Fibroblast of villous mesenchyme (primary cell): Measurements from ENCODE around the gene SIL1. TPM values are rescaled to one million over a fixed set of nuclear protein-coding genes. Genes with fewer than 3 reads are reported as not detected.
"Not testable (repeated sequence)": the region's sequence is repeated elsewhere in the genome, so short reads cannot be mapped to it uniquely, and the experiment has no call there.

Experiments
- DNase-seq: peaks from one replicate; pipeline ENCODE4 v3.0.0-alpha.2; 2010; ENCODE audit warnings: low read depth
- H3K4me3 ChIP-seq: 2 replicates; pipeline ENCODE4 v1.5.1; 2011; ENCODE audit warnings: low read depth, mild to moderate bottlenecking, low read length
- total RNA-seq: library from RNA; depleted of rRNA; stranded (reverse); fragments of >200 nt; gene quantifications from 2 replicates; pipeline ENCODE4 v1.2.3, GENCODE V29; 2012
- TF ChIP-seq, protein P1 (sequence below): IDR thresholded peaks from 2 replicates; pipeline ENCODE4 v1.5.1; 2012; ENCODE audit warnings: low read depth, mild to moderate bottlenecking, low read length; ENCODE audit not compliant: insufficient read depth

Gene SIL1
- total RNA-seq, 1 donor, result 57.0 TPM

- no peak overlapping the region for H3K4me3 ChIP-seq
- DNase-seq, result no peak
- TF ChIP-seq, protein P1, sequence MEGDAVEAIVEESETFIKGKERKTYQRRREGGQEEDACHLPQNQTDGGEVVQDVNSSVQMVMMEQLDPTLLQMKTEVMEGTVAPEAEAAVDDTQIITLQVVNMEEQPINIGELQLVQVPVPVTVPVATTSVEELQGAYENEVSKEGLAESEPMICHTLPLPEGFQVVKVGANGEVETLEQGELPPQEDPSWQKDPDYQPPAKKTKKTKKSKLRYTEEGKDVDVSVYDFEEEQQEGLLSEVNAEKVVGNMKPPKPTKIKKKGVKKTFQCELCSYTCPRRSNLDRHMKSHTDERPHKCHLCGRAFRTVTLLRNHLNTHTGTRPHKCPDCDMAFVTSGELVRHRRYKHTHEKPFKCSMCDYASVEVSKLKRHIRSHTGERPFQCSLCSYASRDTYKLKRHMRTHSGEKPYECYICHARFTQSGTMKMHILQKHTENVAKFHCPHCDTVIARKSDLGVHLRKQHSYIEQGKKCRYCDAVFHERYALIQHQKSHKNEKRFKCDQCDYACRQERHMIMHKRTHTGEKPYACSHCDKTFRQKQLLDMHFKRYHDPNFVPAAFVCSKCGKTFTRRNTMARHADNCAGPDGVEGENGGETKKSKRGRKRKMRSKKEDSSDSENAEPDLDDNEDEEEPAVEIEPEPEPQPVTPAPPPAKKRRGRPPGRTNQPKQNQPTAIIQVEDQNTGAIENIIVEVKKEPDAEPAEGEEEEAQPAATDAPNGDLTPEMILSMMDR, result no peak
These were observed 271.9 kb downstream of the SIL1 start for GRCh38 chr5:138926257-138926656.

- DNase-seq, result peak; percentile 76
- TF ChIP-seq, protein P1, result no peak
- no peak overlapping the region for H3K4me3 ChIP-seq
These were observed 273.0 kb downstream of the SIL1 start for GRCh38 chr5:138925090-138925635.

DNA sequence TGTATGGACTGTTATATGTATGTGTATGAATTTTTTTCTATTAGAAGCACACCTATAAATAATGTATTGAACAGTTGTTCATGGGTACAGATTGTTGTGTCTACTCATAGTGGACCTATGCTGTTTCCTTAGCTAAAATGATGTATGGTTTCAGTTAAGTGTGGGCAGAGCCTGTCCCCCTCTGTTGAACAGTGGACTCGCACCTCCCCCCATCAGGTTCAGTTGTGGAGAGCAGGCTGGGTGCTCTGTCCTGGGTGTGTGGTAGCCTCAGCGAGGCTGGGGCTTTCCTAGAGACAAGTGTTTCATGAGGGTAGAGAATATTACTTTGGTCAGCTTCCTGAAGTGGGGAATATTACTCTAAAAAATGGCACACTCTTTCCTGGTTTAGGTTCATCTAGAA is 275.7 kb downstream of the SIL1 start:
- H3K4me3 ChIP-seq, result no peak overlapping the region
- no peak for DNase-seq
- TF ChIP-seq, protein P1, result no peak

GRCh38 chr5:138921362-138921761 is 276.8 kb downstream of the SIL1 start:
- DNase-seq, H3K4me3 ChIP-seq: not testable (repeated sequence)

DNA sequence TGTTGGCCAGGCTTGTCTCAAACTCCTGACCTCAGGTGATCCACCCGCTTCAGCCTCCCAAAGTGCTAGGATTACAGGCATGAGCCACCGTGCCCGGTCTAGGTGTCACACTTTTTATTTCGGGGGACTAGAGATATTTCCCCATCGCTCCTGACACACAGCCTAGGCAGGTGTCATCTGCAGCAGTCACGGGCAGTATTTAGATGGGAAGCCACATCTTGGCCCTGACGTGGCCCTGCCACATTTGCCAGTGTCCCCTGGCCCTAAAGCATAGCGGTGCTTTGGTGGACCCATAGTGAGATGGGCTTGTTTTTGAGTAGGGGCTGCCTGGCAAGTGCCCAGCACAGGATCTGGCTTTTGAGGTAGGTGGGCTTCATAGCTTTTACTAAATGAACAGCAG is 278.0 kb downstream of the SIL1 start:
- TF ChIP-seq, protein P1, result no peak
- H3K4me3 ChIP-seq, result no peak overlapping the region
- DNase-seq, result no peak

DNA sequence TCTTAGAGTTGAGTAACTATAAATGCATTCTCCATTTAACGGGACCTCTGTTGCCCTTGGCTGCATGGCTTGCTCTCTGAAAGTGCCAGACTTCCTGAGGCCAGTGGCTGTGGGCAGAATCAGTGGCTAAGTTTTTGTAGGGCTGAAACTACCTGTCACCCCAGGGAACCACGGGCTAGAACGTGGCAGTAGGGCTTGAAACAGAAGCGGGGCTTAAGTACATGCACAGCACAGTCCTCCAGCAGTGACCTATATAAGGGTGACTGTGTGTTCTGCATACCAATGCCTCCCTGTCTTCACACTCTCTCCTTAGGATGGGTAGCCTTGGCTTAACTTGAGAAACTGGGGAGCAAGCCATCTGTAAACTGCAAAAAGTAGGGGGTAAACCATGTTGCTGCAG is 279.5 kb downstream of the SIL1 start:
- TF ChIP-seq, protein P1, result no peak
- H3K4me3 ChIP-seq, result no peak overlapping the region

DNA sequence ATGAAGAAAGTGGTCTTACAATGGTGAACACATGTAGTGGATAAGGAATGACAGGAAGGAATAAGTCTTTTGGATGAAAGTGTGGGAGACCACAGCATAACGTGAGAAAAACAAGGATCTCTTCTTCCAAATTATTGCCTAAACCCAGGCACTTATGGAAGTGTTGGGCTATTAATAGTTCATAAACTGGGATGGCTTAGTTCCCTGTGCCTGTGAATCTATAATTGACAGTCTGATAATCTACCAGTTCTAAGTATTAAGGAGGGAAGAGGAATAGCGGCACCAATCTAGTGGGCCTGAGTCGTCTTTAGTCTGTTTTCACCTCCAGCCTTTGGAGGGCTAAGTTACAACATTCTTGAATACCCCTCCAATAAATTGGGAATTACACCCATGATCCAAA is 283.8 kb downstream of the SIL1 start:
- no peak overlapping the region for H3K4me3 ChIP-seq
- TF ChIP-seq, protein P1, result no peak
- DNase-seq, result no peak

More for the DNA sequence above, 279.5 kb downstream of the SIL1 start:
- DNase-seq, result no peak

- no peak for DNase-seq
- TF ChIP-seq, protein P1, result no peak
- no peak overlapping the region for H3K4me3 ChIP-seq
These were observed 284.4 kb downstream of the SIL1 start for GRCh38 chr5:138913773-138914172.
